ENCODE data around the gene PPP6R3.

PPP6R3 gene

DNA sequence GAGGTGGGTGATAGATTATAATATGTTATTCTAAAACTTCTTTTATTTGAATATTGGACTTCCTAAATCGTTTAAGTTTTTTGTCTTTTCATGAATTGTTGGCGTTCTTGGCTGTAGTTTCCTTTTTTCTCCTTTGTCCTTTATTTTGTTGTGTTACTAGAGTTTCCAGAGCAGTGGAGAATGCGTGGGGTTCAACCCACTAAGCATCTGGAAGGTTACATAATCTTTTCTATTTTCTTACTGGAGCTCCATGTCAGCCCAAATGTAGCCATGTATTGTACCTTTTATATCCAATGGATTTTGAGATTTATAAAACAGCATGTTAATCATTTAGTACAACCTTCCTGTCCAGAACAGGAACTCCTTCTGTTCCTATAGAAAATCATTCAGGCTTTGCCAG, 63.2 kb downstream of the PPP6R3 start:
- no peak for TF ChIP-seq CTCF (IDR thresholded peaks at IDR 0.05; ENCODE audit: low read depth, low read length)
- Histone ChIP-seq H3K27me3 (ENCODE audit: insufficient read depth, low read depth, severe bottlenecking) (no peaks in the 10 kb centered on the region), H3K9me3 (ENCODE audit: severe bottlenecking) (no peaks in the 10 kb centered on the region), H3K4me3 (ENCODE audit: low read depth, low read length) (no peak overlapping the region), H3K36me3 (peaks cover 84% of the 10 kb centered on the region), H3K27ac (no peak overlapping the region)
- DNase-seq, result no peak

GRCh38 chr11:68524213-68524612, 63.7 kb downstream of the PPP6R3 start:
- H3K36me3 ChIP-seq, result peaks cover 88% of the 10 kb centered on the region
- no peak overlapping the region for H3K27ac ChIP-seq
- H3K27me3 ChIP-seq (ENCODE audit: insufficient read depth, low read depth, severe bottlenecking), result no peaks in the 10 kb centered on the region
- H3K4me3 ChIP-seq (ENCODE audit: low read depth, low read length), result no peak overlapping the region
- no peak for TF ChIP-seq CTCF (IDR thresholded peaks at IDR 0.05; ENCODE audit: low read depth, low read length)
- DNase-seq, result no peak
- no peaks in the 10 kb centered on the region for H3K9me3 ChIP-seq (ENCODE audit: severe bottlenecking)

DNA sequence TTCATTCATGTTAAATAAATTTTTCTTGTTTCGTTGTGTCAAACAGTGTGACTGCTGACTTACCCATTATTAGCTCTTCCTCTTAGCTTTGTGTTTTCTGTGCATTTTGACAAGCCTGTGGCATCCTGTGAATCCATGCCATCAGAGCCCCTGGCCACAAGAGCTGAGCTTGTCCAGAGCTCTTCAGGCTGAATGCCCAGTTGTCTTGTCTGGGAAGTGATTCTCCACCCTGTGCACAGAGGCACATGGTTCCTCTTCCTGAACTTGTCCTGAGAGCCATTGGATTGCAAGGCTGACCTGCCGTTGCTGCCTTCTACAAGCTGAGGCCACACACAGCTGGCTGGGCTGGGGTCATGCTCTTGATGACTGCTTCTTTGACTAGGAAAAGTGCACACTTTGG, 64.1 kb downstream of the PPP6R3 start:
- H3K4me3 ChIP-seq (ENCODE audit: low read depth, low read length), result no peak overlapping the region
- H3K36me3 ChIP-seq, result peaks cover 91% of the 10 kb centered on the region
- no peaks in the 10 kb centered on the region for H3K27me3 ChIP-seq (ENCODE audit: insufficient read depth, low read depth, severe bottlenecking)
- no peak overlapping the region for H3K27ac ChIP-seq
- no peak for DNase-seq
- no peak for TF ChIP-seq CTCF (IDR thresholded peaks at IDR 0.05; ENCODE audit: low read depth, low read length)
- H3K9me3 ChIP-seq (ENCODE audit: severe bottlenecking), result no peaks in the 10 kb centered on the region

DNA sequence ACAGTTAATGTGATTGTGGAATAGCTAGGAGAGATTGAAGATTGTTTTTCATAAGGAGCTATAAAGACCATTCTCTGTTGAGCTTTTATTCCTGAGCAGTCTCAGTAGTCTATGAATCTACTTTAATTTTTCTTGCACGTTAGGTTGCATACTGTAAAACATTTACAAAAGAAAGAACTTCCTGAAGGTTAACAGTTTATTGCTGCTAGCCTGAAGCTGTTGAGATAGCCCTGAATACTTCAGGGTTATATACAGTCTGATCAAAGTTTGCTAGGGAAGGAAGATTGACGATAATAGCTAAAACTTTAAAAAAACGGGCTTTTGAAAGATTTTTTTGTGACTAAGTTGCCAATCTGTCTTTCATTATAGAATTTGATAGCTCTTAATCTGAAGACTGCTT, 64.8 kb downstream of the PPP6R3 start:
- peaks cover 90% of the 10 kb centered on the region for H3K36me3 ChIP-seq
- H3K4me3 ChIP-seq (ENCODE audit: low read depth, low read length), result no peak overlapping the region
- no peaks in the 10 kb centered on the region for H3K9me3 ChIP-seq (ENCODE audit: severe bottlenecking)
- no peaks in the 10 kb centered on the region for H3K27me3 ChIP-seq (ENCODE audit: insufficient read depth, low read depth, severe bottlenecking)
- no peak for TF ChIP-seq CTCF (IDR thresholded peaks at IDR 0.05; ENCODE audit: low read depth, low read length)
- DNase-seq, result no peak
- no peak overlapping the region for H3K27ac ChIP-seq

GRCh38 chr11:68525930-68526329, 65.4 kb downstream of the PPP6R3 start:
- H3K36me3 ChIP-seq, result peaks cover 87% of the 10 kb centered on the region
- no peak overlapping the region for H3K27ac ChIP-seq
- H3K4me3 ChIP-seq (ENCODE audit: low read depth, low read length), result no peak overlapping the region
- no peaks in the 10 kb centered on the region for H3K9me3 ChIP-seq (ENCODE audit: severe bottlenecking)
- no peak for DNase-seq
- no peaks in the 10 kb centered on the region for H3K27me3 ChIP-seq (ENCODE audit: insufficient read depth, low read depth, severe bottlenecking)
- TF ChIP-seq CTCF (IDR thresholded peaks at IDR 0.05; ENCODE audit: low read depth, low read length), result no peak

DNA sequence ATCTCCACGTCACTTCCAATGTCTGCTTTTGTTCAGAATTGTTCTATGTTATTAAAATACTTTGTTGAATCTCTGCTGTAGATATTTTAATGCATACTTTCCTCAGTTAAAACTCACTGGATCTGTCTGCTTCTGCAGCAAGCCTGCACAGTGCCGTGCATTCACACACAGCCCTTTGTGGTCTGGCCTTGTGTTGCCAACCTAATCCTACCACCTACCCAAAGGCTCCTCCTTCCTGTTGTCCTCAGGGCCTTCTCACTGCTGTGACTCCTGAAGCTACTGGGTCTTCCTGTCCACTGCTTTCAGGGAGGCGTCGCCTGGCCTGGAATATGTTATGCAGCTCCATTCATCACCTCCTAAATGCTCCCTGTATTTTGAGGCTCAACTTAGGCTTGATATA, 67.0 kb downstream of the PPP6R3 start:
- DNase-seq, result no peak

More for the DNA sequence above, 67.0 kb downstream of the PPP6R3 start:
- H3K4me3 ChIP-seq (ENCODE audit: low read depth, low read length), result no peak overlapping the region
- H3K27ac ChIP-seq, result no peak overlapping the region
- H3K9me3 ChIP-seq (ENCODE audit: severe bottlenecking), result no peaks in the 10 kb centered on the region
- no peak for TF ChIP-seq CTCF (IDR thresholded peaks at IDR 0.05; ENCODE audit: low read depth, low read length)
- H3K27me3 ChIP-seq (ENCODE audit: insufficient read depth, low read depth, severe bottlenecking), result no peaks in the 10 kb centered on the region
- peaks cover 78% of the 10 kb centered on the region for H3K36me3 ChIP-seq

Data from WERI-Rb-1 (cell line).